ENCODE measurements around the gene GABRE. TPM values are rescaled to one million over a fixed set of nuclear protein-coding genes. Genes with fewer than 3 reads are reported as not detected.

The GABRE gene, protein sequence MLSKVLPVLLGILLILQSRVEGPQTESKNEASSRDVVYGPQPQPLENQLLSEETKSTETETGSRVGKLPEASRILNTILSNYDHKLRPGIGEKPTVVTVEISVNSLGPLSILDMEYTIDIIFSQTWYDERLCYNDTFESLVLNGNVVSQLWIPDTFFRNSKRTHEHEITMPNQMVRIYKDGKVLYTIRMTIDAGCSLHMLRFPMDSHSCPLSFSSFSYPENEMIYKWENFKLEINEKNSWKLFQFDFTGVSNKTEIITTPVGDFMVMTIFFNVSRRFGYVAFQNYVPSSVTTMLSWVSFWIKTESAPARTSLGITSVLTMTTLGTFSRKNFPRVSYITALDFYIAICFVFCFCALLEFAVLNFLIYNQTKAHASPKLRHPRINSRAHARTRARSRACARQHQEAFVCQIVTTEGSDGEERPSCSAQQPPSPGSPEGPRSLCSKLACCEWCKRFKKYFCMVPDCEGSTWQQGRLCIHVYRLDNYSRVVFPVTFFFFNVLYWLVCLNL
- polyA plus RNA-seq (2011; rRNA removed), result 92.4 and 101 TPM in 2 replicates
- polyA plus RNA-seq (2012; cell fraction: cytosol; rRNA removed), result 32.2 and 52.7 TPM in 2 replicates
- 165 and 309 TPM in 2 replicates for polyA plus RNA-seq (2012; cell fraction: nucleus; rRNA removed)
- polyA plus RNA-seq (2017; fragmentation: RNase III; extraction: RNeasy Plus Mini Kit Qiagen cat#74134 plus additional on column Dnase treatment), result 60.7 to 80.3 TPM (median 64.0 TPM) in 3 replicates
- polyA minus RNA-seq (2011; rRNA and poly(A)+ RNA removed), result 258 and 321 TPM in 2 replicates

DNA sequence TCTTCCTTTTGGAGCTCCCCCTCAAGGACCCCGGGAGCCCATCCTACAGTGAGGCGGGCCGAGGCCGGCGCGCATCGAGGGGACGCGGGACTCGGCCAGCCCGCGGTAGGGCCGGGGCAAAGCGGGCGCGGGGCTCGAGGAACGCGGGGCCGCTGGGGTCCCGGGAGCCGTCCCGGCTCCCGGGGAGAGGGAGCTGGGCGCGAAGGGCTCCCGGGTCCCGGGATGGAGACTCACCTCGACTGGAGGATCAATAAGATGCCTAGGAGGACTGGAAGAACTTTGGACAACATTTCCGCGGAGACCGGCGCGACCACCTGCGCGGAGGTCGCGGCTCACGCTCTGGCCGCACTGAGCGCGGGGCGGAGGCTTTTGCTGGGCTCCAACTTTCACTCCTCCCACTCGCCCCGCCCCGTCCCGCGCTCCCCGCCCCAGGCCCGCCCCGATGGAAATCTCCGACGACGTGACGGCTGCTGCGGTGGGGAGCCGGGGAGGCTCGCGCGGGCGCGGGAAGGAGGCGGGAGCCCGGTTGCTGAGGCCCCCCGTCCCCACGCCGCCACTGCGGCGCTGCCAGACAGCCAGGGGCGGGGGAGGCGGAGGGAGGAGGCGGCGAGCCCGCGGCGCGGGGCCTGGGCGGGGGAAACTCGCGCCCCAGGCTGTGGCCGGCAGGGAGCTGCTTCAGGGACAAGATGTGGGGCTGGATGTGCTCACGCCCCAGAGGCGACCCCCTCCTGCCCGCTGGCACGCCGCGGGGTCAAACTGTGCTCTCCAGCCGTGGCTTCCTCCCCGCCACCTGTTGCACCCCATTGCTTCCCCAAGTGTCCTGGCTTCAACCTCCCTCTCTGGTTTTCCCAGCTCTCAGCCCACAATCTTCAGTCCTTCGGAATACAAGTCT, at the start of gene GABRE:
GABRE (minus strand) TSS at position 341 of the 892 bp plus-strand sequence; CDS start at position 290, 51 bp downstream.
- H3K9me3 ChIP-seq, result no peaks in the 10 kb centered on the region
- DNase-seq (ENCODE audit: low read depth in 1 of 2, low spot score in 1 of 2) (peak in 1 of 2 experiments; percentile 52), FAIRE-seq (no peak), ATAC-seq (peak; percentile 68 to 79; a peak in 5 of 6 replicates)
- POLR2A ChIA-PET, result interaction anchor here (1.0 to 1.9 kb wide), 4 partner anchors 8 to 221 kb away, joined by 3 to 7 read pairs (median 6); no protein-coding TSS in a partner anchor
- CTCF ChIA-PET, result interaction anchor here (0.6 to 2.9 kb wide), 3 partner anchors 11 to 577 kb away, joined by 3 to 11 read pairs (median 3); no protein-coding TSS in a partner anchor
- peaks cover 38% of the 10 kb centered on the region for H3K4me1 ChIP-seq
- H3K4me3 ChIP-seq, result peak within 1 kb of the TSS; percentile 76
- peak within 1 kb of the TSS; percentile 98 for H3K4me2 ChIP-seq
- peak within 1 kb of the TSS; percentile 96 to 97 for H3K27ac ChIP-seq
- 2% methylated on average over 12 of the region's 90 CpGs for WGBS (ENCODE audit: missing lambda C conversion rate)
- TF ChIP-seq JUNB (IDR thresholded peaks at IDR 0.05), result no peak
- TF ChIP-seq, protein P1, sequence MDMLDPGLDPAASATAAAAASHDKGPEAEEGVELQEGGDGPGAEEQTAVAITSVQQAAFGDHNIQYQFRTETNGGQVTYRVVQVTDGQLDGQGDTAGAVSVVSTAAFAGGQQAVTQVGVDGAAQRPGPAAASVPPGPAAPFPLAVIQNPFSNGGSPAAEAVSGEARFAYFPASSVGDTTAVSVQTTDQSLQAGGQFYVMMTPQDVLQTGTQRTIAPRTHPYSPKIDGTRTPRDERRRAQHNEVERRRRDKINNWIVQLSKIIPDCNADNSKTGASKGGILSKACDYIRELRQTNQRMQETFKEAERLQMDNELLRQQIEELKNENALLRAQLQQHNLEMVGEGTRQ (IDR thresholded peaks at IDR 0.05), result no peak
- no peak for TF ChIP-seq FOSL2 (IDR thresholded peaks at IDR 0.05)
- no peak for TF ChIP-seq FOSL2 (CRISPR knock-in tag; IDR thresholded peaks at IDR 0.05)
- peak; percentile 50; the same call in 1 of the 2 replicates for TF ChIP-seq PHF8 (IDR thresholded peaks at IDR 0.05; ENCODE audit: borderline replicate concordance, low read depth)
- no peak for TF ChIP-seq EP300 (IDR thresholded peaks at IDR 0.05)
- TF ChIP-seq, protein P2, sequence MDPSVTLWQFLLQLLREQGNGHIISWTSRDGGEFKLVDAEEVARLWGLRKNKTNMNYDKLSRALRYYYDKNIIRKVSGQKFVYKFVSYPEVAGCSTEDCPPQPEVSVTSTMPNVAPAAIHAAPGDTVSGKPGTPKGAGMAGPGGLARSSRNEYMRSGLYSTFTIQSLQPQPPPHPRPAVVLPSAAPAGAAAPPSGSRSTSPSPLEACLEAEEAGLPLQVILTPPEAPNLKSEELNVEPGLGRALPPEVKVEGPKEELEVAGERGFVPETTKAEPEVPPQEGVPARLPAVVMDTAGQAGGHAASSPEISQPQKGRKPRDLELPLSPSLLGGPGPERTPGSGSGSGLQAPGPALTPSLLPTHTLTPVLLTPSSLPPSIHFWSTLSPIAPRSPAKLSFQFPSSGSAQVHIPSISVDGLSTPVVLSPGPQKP (IDR thresholded peaks at IDR 0.05; ENCODE audit: low read depth, low read length), result no peak
- TF ChIP-seq NFE2L2 (conservative IDR thresholded peaks at IDR 0.05; ENCODE audit: low read length), result no peak
- TF ChIP-seq, protein P3, sequence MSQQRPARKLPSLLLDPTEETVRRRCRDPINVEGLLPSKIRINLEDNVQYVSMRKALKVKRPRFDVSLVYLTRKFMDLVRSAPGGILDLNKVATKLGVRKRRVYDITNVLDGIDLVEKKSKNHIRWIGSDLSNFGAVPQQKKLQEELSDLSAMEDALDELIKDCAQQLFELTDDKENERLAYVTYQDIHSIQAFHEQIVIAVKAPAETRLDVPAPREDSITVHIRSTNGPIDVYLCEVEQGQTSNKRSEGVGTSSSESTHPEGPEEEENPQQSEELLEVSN (IDR thresholded peaks at IDR 0.05; ENCODE audit: borderline replicate concordance, low read depth), result peak; percentile 11; the same call in 1 of the 2 replicates
- TF ChIP-seq MAFK (IDR thresholded peaks at IDR 0.05; ENCODE audit: partially characterized antibody), result no peak
- peak; percentile 29 to 83; a peak in 3 of 5 replicates for TF ChIP-seq JUN (IDR thresholded peaks at IDR 0.05)
- TF ChIP-seq SREBF2 (IDR thresholded peaks at IDR 0.05), result no peak
- no peak for TF ChIP-seq ZSCAN20 (CRISPR knock-in tag; IDR thresholded peaks at IDR 0.05)
- TF ChIP-seq FOXS1 (CRISPR knock-in tag; IDR thresholded peaks at IDR 0.05), result no peak
- TF ChIP-seq, protein P4, sequence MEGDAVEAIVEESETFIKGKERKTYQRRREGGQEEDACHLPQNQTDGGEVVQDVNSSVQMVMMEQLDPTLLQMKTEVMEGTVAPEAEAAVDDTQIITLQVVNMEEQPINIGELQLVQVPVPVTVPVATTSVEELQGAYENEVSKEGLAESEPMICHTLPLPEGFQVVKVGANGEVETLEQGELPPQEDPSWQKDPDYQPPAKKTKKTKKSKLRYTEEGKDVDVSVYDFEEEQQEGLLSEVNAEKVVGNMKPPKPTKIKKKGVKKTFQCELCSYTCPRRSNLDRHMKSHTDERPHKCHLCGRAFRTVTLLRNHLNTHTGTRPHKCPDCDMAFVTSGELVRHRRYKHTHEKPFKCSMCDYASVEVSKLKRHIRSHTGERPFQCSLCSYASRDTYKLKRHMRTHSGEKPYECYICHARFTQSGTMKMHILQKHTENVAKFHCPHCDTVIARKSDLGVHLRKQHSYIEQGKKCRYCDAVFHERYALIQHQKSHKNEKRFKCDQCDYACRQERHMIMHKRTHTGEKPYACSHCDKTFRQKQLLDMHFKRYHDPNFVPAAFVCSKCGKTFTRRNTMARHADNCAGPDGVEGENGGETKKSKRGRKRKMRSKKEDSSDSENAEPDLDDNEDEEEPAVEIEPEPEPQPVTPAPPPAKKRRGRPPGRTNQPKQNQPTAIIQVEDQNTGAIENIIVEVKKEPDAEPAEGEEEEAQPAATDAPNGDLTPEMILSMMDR (IDR thresholded peaks at IDR 0.05), result no peak
- 0 out of 5 replicates have a peak, but pooled peaks of 1 of the 2 experiments have one; percentile 14 for TF ChIP-seq RAD21 (conservative IDR thresholded peaks at IDR 0.05 in 1 of 2, IDR thresholded peaks at IDR 0.05 in 1 of 2)
- TF ChIP-seq ZC3H11A (IDR thresholded peaks at IDR 0.05), result no peak
- TF ChIP-seq RARB (CRISPR knock-in tag; IDR thresholded peaks at IDR 0.05), result no peak
- TF ChIP-seq TP53 (CRISPR knock-in tag; IDR thresholded peaks at IDR 0.05), result no peak
- no peak for TF ChIP-seq TFCP2L1 (CRISPR knock-in tag; IDR thresholded peaks at IDR 0.05)
- TF ChIP-seq RNF2 (IDR thresholded peaks at IDR 0.05; ENCODE audit: borderline replicate concordance, low read depth), result no peak
- TF ChIP-seq CBX2 (IDR thresholded peaks at IDR 0.05; ENCODE audit: borderline replicate concordance, low read depth), result no peak
- TF ChIP-seq FOSB (CRISPR knock-in tag; IDR thresholded peaks at IDR 0.05), result no peak
- no peak for TF ChIP-seq ESRRA (IDR thresholded peaks at IDR 0.05; ENCODE audit: borderline replicate concordance, low read length)
- TF ChIP-seq ZFP36 (IDR thresholded peaks at IDR 0.05; ENCODE audit: borderline replicate concordance, partially characterized antibody), result no peak
- no peak for TF ChIP-seq ZNF302 (CRISPR knock-in tag; IDR thresholded peaks at IDR 0.05)
- TF ChIP-seq, protein P5, sequence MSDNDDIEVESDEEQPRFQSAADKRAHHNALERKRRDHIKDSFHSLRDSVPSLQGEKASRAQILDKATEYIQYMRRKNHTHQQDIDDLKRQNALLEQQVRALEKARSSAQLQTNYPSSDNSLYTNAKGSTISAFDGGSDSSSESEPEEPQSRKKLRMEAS (IDR thresholded peaks at IDR 0.05), result peak; percentile 3; the same call in 1 of the 2 replicates
- TF ChIP-seq MAZ (IDR thresholded peaks at IDR 0.05; ENCODE audit: borderline replicate concordance, low read depth, low read length), result no peak
- no peak for TF ChIP-seq HDAC2 (IDR thresholded peaks at IDR 0.05)
- no peak for TF ChIP-seq GATA3 (IDR thresholded peaks at IDR 0.05; ENCODE audit: borderline replicate concordance)
- TF ChIP-seq EHMT2 (IDR thresholded peaks at IDR 0.05; ENCODE audit: low read depth), result no peak
- no peak for TF ChIP-seq KDM1A (IDR thresholded peaks at IDR 0.05; ENCODE audit: low read depth)
- TF ChIP-seq CEBPB (IDR thresholded peaks at IDR 0.05), result no peak
- TF ChIP-seq POLR2A (IDR thresholded peaks at IDR 0.05; ENCODE audit: low read length), result peak; percentile 95
- TF ChIP-seq HEYL (CRISPR knock-in tag; IDR thresholded peaks at IDR 0.05), result no peak
